HepG2 (cell line): ENCODE data around the gene DPP8.

Experiments used
- ARNT ChIP-seq: fragments of 450-650 bp; IDR thresholded peaks from 2 replicates; pipeline ENCODE4 v1.6.1; 2017
- CTCF ChIP-seq: sonication (generic); formaldehyde crosslinking; IDR thresholded peaks from 2 replicates; pipeline ENCODE4 v1.5.0; 2020; ENCODE audit warnings: mild to moderate bottlenecking, missing genetic modification reagents, moderate library complexity
- GTF2F1 ChIP-seq: fragments of 150-350 bp; IDR thresholded peaks from 2 replicates; pipeline ENCODE4 v1.6.1; 2014; ENCODE audit warnings: low read length
- HBP1 ChIP-seq: IDR thresholded peaks from 2 replicates; pipeline ENCODE4 v1.6.1; 2016; ENCODE audit warnings: low read depth, control low read depth
- HDAC6 ChIP-seq: fragments of 200-600 bp; sonication (generic); IDR thresholded peaks from 2 replicates; pipeline ENCODE4 v1.7.0; 2017; ENCODE audit warnings: mild to moderate bottlenecking, antibody characterized with exemption, low read length, low read depth
- JUN ChIP-seq: sonication (generic); formaldehyde crosslinking; IDR thresholded peaks from 2 replicates; pipeline ENCODE4 v1.4.0; 2020; ENCODE audit warnings: mild to moderate bottlenecking, missing genetic modification reagents
- JUNB ChIP-seq: sonication (generic); formaldehyde crosslinking; IDR thresholded peaks from 2 replicates; pipeline ENCODE4 v1.8.0; 2022; ENCODE audit warnings: missing genetic modification reagents, mild to moderate bottlenecking, borderline replicate concordance
- MAFG ChIP-seq: sonication (generic); formaldehyde crosslinking; IDR thresholded peaks from 2 replicates; pipeline ENCODE4 v1.5.1; 2020; ENCODE audit warnings: mild to moderate bottlenecking, missing genetic modification reagents
- MAX ChIP-seq: IDR thresholded peaks from 2 replicates; pipeline ENCODE4 v1.6.1; 2012; ENCODE audit warnings: inconsistent platforms
- MXI1 ChIP-seq: IDR thresholded peaks from 3 replicates; pipeline ENCODE4 v1.6.1; 2012; ENCODE audit warnings: low read depth, low read length, inconsistent platforms, borderline replicate concordance
- MYNN ChIP-seq: sonication (generic); formaldehyde crosslinking; IDR thresholded peaks from 2 replicates; pipeline ENCODE4 v1.4.0; 2020; ENCODE audit warnings: mild to moderate bottlenecking, low read depth, missing genetic modification reagents
- USF2 ChIP-seq, 2 experiments: sonication (generic) in 1 of 2; formaldehyde crosslinking in 1 of 2; IDR thresholded peaks; 2 replicates each; pipeline versions ENCODE4 v1.5.1 to v1.6.1; 2011 to 2020; ENCODE audit warnings: borderline replicate concordance in 1 of 2, low read depth in 1 of 2, low read length in 1 of 2, mild to moderate bottlenecking in 1 of 2, missing genetic modification reagents in 1 of 2, moderate library complexity in 1 of 2
- ZNF615 ChIP-seq: sonication (generic); formaldehyde crosslinking; IDR thresholded peaks from 2 replicates; pipeline ENCODE4 v1.5.0; 2020; ENCODE audit warnings: mild to moderate bottlenecking, missing genetic modification reagents, borderline replicate concordance
- ZNF772 ChIP-seq: sonication (generic); formaldehyde crosslinking; IDR thresholded peaks from 2 replicates; pipeline ENCODE4 v1.5.0; 2020; ENCODE audit warnings: mild to moderate bottlenecking, missing genetic modification reagents

- TF ChIP-seq CTCF (CRISPR knock-in tag): no peak
- TF ChIP-seq JUN: no peak
- no peak for TF ChIP-seq HBP1 (CRISPR knock-in tag)
- no peak for TF ChIP-seq MAFG (CRISPR knock-in tag)
- no peak for TF ChIP-seq USF2 (IDR thresholded peaks at IDR 0.05; ENCODE audit: low read depth, low read length)
- no peak for TF ChIP-seq USF2 (CRISPR knock-in tag; IDR thresholded peaks at IDR 0.05; ENCODE audit: borderline replicate concordance)
- no peak for TF ChIP-seq MXI1
- TF ChIP-seq ARNT: no peak
- TF ChIP-seq JUNB (CRISPR knock-in tag): no peak
- no peak for TF ChIP-seq ZNF615
- no peak for TF ChIP-seq MAX
- no peak for TF ChIP-seq HDAC6
- TF ChIP-seq GTF2F1: no peak
- TF ChIP-seq MYNN (CRISPR knock-in tag): no peak
- TF ChIP-seq ZNF772: no peak
These were observed 120.5 kb downstream of the DPP8 start for GRCh38 chr15:65396965-65397317.
